ENCODE results near the gene RAB17.

DNA sequence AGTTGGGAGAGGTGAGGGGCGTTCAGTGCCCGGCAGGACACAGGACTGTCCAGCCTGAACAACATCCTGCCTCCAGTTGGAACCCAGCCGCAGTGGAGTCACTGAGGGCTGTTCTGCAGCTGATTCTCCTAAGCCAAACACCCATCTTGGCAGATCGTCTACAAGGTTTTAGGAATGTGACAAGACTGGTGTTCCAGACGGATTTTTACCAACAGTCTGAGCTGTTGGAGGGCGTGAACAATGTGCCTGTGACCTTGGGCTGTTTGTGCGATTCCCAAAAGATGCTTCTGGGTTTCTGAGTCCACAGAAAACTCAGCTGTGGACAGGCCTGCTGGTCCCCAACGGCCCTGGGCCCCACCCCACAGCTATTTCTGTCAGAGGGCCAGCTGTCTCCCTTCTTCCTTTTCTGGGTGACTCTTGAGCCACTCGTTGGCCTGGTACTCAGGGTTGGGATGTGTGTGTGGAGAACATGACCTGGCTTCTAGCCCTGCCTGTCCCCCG is 42.6 kb upstream of the RAB17 start:
- TF ChIP-seq ARNTL (CRISPR knock-in tag; IDR thresholded peaks at IDR 0.05; ENCODE audit: borderline replicate concordance, low read depth) (no peak), ISL1 (CRISPR knock-in tag; IDR thresholded peaks at IDR 0.05) (no peak), ZFP3 (CRISPR knock-in tag; IDR thresholded peaks at IDR 0.05) (no peak), BACH2 (CRISPR knock-in tag; IDR thresholded peaks at IDR 0.05; ENCODE audit: borderline replicate concordance) (no peak), SNAI2 (CRISPR knock-in tag; IDR thresholded peaks at IDR 0.05) (no peak), TOX (CRISPR knock-in tag; IDR thresholded peaks at IDR 0.05; ENCODE audit: borderline replicate concordance) (no peak), ZFP30 (CRISPR knock-in tag; IDR thresholded peaks at IDR 0.05) (no peak), RARB (CRISPR knock-in tag; IDR thresholded peaks at IDR 0.05) (no peak), ZC3H10 (CRISPR knock-in tag; IDR thresholded peaks at IDR 0.05) (no peak), ZNF8 (CRISPR knock-in tag; IDR thresholded peaks at IDR 0.05) (no peak), ESRRG (CRISPR knock-in tag; IDR thresholded peaks at IDR 0.05) (no peak)
- TF ChIP-seq, protein P1, sequence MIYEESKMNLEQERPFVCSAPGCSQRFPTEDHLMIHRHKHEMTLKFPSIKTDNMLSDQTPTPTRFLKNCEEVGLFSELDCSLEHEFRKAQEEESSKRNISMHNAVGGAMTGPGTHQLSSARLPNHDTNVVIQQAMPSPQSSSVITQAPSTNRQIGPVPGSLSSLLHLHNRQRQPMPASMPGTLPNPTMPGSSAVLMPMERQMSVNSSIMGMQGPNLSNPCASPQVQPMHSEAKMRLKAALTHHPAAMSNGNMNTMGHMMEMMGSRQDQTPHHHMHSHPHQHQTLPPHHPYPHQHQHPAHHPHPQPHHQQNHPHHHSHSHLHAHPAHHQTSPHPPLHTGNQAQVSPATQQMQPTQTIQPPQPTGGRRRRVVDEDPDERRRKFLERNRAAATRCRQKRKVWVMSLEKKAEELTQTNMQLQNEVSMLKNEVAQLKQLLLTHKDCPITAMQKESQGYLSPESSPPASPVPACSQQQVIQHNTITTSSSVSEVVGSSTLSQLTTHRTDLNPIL (CRISPR knock-in tag; IDR thresholded peaks at IDR 0.05; ENCODE audit: low read depth) = no peak

Measured in SK-N-SH treated with all-trans-retinoic acid at 6 μM for 48 hours (cell line).